HL-60 (cell line): Measurements from ENCODE around the gene TMEM247.
A peak's percentile ranks its signal among the peaks of the same experiment; 100 is the strongest.

ENCODE experiments used
- CTCF ChIP-seq: IDR thresholded peaks from one replicate; pipeline ENCODE4 v1.5.1; 2011; ENCODE audit warnings: low read length, control low read depth, inconsistent platforms; ENCODE audit not compliant: insufficient read depth
- POLR2AphosphoS5 ChIP-seq: IDR thresholded peaks from 2 replicates; pipeline ENCODE4 v1.6.1; 2012; ENCODE audit warnings: low read depth
- REST ChIP-seq: IDR thresholded peaks from 2 replicates; pipeline ENCODE4 v1.6.1; 2012; ENCODE audit warnings: low read depth; ENCODE audit not compliant: insufficient replicate concordance

GRCh38 chr2:46461709-46462171, 17.6 kb upstream of the TMEM247 start:
- TF ChIP-seq CTCF (no peak), POLR2AphosphoS5 (peak; percentile 69), REST (peak; percentile 21)
